Cardiac fibroblast (primary cell): ENCODE data around the gene CYP4A22.

Experiments used
- DNase-seq, 2 donors: peaks; one replicate each; pipeline versions ENCODE4 v3.0.0 to v3.0.0-alpha.2; 2010; ENCODE audit warnings: low read depth in 2 of 2
- H3K4me3 ChIP-seq, 2 donors: replicated peaks in 1 of 2; 1 replicate in 1 of 2; 2 replicates in 1 of 2; pipeline ENCODE4 v1.5.1; 2011; ENCODE audit warnings: low read depth in 2 of 2, low read length in 2 of 2, mild to moderate bottlenecking in 2 of 2, moderate library complexity in 1 of 2
- TF ChIP-seq, protein P1 (sequence below): IDR thresholded peaks from one replicate; pipeline ENCODE4 v1.5.1; 2011; ENCODE audit warnings: low read depth, mild to moderate bottlenecking, low read length, inconsistent platforms

CYP4A22 gene

GRCh38 chr1:47182676-47183235, 45.5 kb downstream of the CYP4A22 start:
- no peak overlapping the region for H3K4me3 ChIP-seq
- DNase-seq, result peak in 1 of 2 donors; percentile 34
- TF ChIP-seq, protein P1, sequence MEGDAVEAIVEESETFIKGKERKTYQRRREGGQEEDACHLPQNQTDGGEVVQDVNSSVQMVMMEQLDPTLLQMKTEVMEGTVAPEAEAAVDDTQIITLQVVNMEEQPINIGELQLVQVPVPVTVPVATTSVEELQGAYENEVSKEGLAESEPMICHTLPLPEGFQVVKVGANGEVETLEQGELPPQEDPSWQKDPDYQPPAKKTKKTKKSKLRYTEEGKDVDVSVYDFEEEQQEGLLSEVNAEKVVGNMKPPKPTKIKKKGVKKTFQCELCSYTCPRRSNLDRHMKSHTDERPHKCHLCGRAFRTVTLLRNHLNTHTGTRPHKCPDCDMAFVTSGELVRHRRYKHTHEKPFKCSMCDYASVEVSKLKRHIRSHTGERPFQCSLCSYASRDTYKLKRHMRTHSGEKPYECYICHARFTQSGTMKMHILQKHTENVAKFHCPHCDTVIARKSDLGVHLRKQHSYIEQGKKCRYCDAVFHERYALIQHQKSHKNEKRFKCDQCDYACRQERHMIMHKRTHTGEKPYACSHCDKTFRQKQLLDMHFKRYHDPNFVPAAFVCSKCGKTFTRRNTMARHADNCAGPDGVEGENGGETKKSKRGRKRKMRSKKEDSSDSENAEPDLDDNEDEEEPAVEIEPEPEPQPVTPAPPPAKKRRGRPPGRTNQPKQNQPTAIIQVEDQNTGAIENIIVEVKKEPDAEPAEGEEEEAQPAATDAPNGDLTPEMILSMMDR, result no peak

DNA sequence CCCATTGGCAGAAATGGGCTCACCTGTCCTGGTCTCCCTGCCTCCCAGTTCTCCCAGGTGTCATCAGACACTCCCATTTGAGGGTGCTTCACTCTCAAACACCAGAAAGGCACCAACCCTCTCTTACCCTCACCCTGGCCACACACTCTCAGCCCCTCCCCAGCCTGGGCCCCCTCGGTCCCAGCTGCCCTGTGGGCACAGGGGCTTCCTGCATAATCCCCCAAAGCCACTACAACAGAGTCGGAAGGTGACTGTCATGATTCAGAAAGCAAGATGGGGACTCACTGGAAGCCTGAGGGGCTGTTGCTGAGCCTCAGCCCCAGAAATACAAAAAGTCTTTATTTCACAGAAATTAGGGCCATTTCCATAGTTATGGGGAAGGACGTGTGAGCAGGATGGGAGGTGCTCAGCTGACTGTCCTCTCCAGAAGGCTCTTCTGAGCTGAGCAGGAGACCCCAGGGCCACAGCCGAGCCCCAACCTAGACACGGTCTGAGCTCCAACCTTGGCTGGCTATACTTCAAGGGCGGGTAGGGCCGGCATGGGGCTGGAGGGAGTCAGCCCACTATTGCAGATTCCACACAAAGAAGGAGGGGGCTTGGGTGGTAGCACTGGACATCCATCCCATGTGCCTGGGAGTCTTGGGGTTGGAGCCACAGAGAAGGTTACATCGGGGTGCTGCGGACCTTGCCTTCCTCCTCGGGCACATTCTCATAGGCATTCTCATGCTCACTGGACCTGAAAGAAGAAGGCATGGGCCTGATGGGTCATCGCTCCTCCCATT, 46.3 kb downstream of the CYP4A22 start:
- TF ChIP-seq, protein P1, result no peak
- H3K4me3 ChIP-seq, result no peak overlapping the region
- no peak for DNase-seq

DNA sequence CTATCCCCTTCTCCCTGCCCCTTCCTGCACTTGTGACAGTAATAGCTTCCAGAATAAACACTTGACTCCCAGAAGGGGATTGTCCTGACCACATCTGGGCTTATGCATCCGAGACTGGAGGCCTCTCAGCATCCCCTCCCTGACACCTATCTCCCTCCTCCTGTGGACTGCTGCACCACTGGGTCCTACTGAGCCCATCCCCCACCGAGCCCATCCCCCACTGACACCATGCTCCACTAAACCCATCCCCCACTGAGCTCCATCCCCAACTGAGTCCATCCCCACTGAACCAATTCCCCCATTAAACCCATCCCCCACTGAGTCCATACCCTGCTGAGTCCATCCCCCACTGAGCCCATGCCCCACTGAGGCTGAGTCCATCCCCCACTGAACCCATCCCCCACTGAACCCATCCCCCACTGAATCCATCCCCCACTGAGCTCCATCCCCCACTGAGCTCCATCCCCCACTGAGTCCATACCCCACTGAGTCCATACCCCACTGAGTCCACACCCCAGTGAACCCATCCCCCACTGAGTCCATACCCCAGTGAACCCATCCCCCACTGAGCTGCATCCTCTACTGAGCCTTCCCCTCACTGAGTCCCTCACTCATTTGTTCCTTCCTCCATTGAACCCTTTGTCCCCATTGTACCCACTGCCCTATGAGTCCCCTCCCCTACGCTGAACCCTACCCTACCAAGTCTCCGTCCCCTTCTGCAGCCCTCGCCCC, 47.0 kb downstream of the CYP4A22 start:
- DNase-seq, result no peak
- TF ChIP-seq, protein P1, result no peak
- H3K4me3 ChIP-seq, result no peak overlapping the region

DNA sequence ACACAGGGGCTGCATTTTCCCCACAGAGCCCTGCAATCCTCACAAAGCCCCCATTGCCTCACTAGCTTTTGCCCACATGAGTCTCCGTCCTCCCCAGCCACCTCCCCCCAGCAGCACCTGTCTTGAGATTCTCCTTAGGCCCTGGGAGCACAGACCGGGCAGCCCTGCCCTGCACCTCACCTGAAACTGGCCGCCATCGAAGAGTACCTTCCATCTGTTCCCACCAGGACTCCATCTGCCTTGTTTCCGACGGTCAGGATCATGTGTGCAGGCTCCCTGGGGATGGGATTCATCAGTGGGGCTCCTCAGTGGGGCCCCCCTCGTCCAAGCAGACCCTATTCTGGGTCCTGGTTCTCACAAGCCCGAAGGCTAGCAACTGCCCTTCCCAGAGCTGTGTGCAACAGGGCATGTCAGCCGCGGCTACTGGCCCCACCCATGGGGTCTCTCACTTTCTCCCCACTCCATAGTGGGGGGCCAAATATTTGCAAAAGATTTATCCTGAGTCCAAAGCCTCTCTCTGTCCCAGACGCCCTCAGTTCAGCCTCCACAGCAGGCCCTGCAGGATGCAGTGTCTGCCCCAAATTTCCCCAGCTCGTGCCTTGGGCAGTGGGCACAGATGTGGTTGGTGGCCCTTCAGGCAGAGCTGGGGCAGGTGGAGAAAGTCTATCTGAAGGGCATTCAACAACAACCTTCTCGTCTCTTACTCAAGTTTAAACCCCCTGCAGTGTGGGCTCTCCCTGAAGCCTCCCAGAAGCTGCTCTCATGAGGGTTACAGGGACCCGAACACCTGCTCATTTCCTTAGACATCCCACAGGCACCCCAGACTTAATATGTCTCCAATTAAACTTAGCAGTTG, 47.8 kb downstream of the CYP4A22 start:
- TF ChIP-seq, protein P1, result no peak
- no peak overlapping the region for H3K4me3 ChIP-seq
- DNase-seq, result no peak

DNA sequence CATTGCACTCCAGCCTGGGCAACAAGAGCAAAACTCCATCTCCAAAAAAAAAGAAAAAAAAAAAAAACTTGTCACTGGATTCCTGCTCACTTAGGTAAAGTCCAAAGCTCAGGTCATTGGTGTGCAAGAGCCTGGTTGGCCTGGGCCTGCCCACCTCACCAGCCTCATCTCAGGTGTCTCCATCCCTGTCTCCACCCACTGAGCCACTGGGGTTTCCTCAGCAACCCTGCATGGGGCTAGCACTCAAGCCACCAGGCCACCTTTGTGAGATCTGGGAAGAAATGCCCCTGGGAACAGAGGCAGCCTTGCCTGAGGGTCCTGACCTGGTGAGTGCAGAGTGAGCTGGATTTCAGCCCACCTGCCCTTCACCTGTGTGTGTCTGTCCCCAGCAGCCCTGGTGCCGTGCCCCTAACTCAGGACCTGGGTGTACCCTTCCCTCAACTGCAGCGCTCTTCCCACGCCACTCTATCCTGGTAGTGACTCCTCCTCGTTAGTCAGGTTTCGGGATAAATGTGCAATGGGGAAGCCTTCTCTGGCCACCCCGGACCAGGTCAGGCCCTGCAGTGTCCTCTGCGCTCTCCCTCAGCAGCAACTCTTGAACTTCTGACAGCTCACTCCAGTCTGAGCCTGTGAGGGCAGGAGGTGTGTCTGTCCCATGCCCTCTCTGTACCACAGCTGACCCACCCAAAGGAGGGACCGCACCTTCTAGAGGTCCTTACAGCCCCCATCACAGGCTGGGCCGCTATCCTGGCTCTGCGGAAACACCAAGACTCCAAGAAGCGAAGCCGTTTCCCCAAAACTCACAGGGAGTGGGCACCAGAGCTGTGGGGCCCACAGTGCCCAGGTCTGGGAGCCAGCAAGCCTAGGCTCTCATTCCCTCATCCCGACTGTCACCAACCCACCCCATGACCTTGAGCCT, 49.3 kb downstream of the CYP4A22 start:
- TF ChIP-seq, protein P1, result no peak
- no peak for DNase-seq
- H3K4me3 ChIP-seq, result no peak overlapping the region
